LNCaP clone FGC (cell line): ENCODE data around the gene VDAC2.
"Not testable (repeated sequence)": the region's sequence is repeated elsewhere in the genome, so short reads cannot be mapped to it uniquely, and the experiment has no call there.

Experiments
- DNase-seq: peaks from one replicate; pipeline ENCODE4 v3.0.0-alpha.2; 2011; ENCODE audit warnings: low read depth
- H3K4me3 ChIP-seq: 2 replicates; pipeline ENCODE4 v1.5.1; 2011; ENCODE audit warnings: mild to moderate bottlenecking, low read depth, low read length, control low read depth
- TF ChIP-seq, protein P1 (sequence below): IDR thresholded peaks from 2 replicates; pipeline ENCODE4 v1.5.1; 2012; ENCODE audit warnings: mild to moderate bottlenecking; ENCODE audit not compliant: control insufficient read depth, insufficient read depth; ENCODE audit errors: extremely low read depth

VDAC2 gene

GRCh38 chr10:75201793-75202307 is 8.7 kb upstream of the VDAC2 start:
- no peak overlapping the region for H3K4me3 ChIP-seq
- TF ChIP-seq, protein P1, sequence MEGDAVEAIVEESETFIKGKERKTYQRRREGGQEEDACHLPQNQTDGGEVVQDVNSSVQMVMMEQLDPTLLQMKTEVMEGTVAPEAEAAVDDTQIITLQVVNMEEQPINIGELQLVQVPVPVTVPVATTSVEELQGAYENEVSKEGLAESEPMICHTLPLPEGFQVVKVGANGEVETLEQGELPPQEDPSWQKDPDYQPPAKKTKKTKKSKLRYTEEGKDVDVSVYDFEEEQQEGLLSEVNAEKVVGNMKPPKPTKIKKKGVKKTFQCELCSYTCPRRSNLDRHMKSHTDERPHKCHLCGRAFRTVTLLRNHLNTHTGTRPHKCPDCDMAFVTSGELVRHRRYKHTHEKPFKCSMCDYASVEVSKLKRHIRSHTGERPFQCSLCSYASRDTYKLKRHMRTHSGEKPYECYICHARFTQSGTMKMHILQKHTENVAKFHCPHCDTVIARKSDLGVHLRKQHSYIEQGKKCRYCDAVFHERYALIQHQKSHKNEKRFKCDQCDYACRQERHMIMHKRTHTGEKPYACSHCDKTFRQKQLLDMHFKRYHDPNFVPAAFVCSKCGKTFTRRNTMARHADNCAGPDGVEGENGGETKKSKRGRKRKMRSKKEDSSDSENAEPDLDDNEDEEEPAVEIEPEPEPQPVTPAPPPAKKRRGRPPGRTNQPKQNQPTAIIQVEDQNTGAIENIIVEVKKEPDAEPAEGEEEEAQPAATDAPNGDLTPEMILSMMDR = no peak
- no peak for DNase-seq

- DNase-seq = peak; percentile 61
- H3K4me3 ChIP-seq = no peak overlapping the region
- TF ChIP-seq, protein P1 = no peak
These were observed 8.1 kb upstream of the VDAC2 start for GRCh38 chr10:75202321-75203045.

DNA sequence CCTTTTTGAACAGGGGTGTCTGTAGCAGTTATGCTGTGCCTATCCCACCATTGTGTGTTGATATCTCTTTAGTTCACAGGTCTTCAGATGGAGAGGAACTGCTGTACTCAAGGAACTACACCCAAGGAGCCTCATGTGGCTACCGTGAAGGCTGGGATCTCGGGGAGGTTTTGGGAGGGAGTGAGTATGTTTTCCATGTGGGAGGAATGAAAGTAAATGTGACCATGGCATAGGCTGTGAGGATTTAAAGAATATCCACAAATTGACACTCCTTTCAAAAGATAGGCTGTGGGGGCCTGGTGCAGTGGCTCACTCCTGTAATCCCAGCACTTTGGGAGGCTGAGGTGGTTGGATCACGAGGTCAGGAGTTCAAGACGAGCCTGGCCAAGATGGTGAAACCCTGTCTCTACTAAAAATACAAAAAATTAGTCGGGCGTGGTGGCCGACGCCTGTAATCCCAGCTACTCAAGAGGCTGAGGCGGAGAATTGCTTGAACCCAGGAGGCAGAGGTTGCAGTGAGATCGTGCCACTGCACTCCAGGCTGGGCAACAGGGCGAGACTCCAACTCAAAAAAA is 7.5 kb upstream of the VDAC2 start:
- DNase-seq, H3K4me3 ChIP-seq: not testable (repeated sequence)

DNA sequence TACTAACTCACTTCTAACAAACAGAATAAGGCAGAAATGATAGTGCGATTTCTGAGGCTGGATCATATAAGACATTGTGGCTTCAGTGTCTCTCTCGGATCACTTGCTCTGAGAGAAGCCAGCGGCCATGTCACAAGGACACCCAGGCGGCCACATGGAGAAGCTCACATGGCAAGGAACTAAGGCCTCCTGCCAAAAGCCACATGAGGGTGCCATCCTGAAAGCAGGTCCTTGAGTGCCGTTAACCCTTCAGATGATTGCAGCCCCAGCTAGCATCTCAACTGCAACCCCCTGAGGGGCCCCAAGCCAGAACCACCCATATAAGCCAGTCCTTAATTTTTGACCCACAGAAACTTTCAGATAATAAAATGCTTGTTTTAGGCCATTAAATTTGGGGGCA is 6.9 kb upstream of the VDAC2 start:
- no peak overlapping the region for H3K4me3 ChIP-seq
- no peak for DNase-seq
- TF ChIP-seq, protein P1 = no peak

- DNase-seq = no peak
- TF ChIP-seq, protein P1 = no peak
- no peak overlapping the region for H3K4me3 ChIP-seq
These were observed 4.7 kb upstream of the VDAC2 start for GRCh38 chr10:75205908-75206307.

- DNase-seq, H3K4me3 ChIP-seq: not testable (repeated sequence)
These were observed 4.0 kb upstream of the VDAC2 start for GRCh38 chr10:75206638-75207037.

- TF ChIP-seq, protein P1 = no peak
- H3K4me3 ChIP-seq = no peak overlapping the region
- DNase-seq = no peak
These were observed 3.3 kb upstream of the VDAC2 start for GRCh38 chr10:75207079-75207856.
